Uterus (tissue), 2 donors: ENCODE measurements around the gene NYNRIN.

Source experiments
- CTCF ChIP-seq, 4 experiments: fragments of 200-600 bp in 2 of 4; fragments of 450-650 bp in 2 of 4; sonication (generic) in 2 of 4; IDR thresholded peaks; one replicate each; pipeline ENCODE4 v1.5.1; 2016 to 2019; ENCODE audit warnings: antibody characterized with exemption in 4 of 4, mild to moderate bottlenecking in 2 of 4, moderate library complexity in 1 of 4
- POLR2A ChIP-seq, 2 donors: fragments of 450-650 bp; IDR thresholded peaks; one replicate each; pipeline ENCODE4 v1.6.1; 2016; ENCODE audit warnings: antibody characterized with exemption in 2 of 2, mild to moderate bottlenecking in 1 of 2, moderate library complexity in 1 of 2

DNA sequence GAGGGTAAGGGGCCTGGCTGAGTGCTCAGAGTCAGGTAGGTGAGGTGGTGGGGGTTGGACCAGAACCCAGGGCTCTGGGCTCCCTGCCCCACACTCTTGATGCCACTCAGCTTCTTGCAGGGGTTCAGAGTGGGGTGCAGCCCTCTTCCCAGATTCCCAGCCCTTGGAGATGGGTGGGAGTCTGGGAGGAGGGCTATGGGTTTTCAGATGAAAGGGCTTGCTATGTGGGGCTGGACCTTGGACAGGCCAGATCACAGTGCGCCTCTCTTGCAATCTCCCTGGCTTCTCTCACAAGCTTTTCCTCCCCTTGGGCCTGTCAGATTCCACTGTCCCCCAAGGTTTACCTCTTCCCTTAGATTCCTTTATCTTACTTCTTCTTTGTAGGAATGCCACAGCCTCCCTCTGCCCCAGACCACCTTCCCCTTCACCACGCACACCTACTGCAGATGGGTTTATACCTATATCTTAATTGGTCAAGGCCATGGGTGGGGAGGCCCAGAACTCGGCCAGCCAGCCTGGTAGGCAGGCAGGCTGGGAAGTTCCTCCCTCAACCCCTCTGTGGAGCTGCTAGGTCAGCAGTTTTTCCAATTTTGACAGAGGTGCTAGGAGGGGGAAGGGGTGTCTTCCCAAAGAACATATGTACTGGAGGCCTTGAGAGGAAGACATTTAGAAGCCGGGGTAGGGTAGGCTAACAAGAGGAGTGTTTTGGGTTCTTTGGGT lies 1.4 kb downstream of the NYNRIN start:
- TF ChIP-seq CTCF (IDR thresholded peaks at IDR 0.05) (no peak), POLR2A (IDR thresholded peaks at IDR 0.05) (no peak)
